Esophagus mucosa (tissue), 1 donor: ENCODE measurements around the gene LCE1D. TPM values are rescaled to one million over a fixed set of nuclear protein-coding genes. Genes with fewer than 3 reads are reported as not detected.

Source experiments
- ATAC-seq: fragments of 200-7000 bp; cut with Tn5 transposase; one replicate; pipeline ENCODE4 v1.9.1; 2020
- total RNA-seq: library from RNA; stranded (reverse); gene quantifications from one replicate; pipeline ENCODE4 v1.2.4, GENCODE V29; 2023
- donor health status: DM: yes; HTN: yes; CAD: no.

The LCE1D gene, protein sequence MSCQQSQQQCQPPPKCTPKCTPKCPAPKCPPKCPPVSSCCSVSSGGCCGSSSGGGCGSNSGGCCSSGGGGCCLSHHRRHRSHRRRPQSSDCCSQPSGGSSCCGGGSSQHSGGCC
- total RNA-seq = not detected

DNA sequence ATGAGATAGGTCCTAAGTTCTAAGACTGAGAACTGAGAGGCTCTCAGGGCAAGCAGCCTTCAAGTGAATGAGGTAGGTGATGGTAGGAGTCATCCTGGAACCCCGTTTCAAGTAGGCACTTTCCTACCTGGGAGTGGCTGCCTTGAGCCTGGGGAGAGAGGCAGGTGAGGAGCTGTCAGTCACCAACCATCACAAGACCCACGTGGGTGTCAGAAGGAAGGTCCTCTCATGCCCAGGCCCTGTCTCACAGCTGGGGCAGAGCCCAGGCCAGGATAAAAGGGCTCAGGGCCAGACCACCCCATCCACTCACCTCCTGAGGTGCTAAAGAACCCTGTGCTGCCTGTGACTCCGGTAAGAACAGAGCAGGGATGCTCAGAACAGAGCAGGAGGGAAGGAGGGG is at the start of gene LCE1D:
Gene LCE1D (plus strand): TSS at position 301 of the 400 bp plus-strand sequence. CDS start 1,074 bp downstream, outside the sequence.
- ATAC-seq = peak; percentile 20

DNA sequence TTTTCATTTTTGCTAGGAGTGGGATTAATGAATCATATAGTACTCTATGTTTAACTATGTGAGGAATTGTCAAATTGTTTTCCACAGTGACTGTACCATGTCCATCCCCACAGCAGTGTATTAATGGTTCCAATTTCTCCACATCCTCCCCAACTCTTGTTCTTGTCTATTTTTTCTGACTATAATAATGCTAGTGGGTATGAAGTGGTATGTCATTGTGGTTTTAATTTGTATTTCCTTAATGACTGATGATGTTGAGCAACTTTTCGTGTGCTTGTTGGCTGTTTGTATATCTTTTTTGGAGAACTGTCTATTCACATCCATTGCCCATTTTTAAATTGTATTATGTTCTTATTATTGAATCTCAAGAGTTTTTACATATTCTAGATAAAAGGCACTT is 48.7 kb upstream of the LCE1D start:
- ATAC-seq = no peak

DNA sequence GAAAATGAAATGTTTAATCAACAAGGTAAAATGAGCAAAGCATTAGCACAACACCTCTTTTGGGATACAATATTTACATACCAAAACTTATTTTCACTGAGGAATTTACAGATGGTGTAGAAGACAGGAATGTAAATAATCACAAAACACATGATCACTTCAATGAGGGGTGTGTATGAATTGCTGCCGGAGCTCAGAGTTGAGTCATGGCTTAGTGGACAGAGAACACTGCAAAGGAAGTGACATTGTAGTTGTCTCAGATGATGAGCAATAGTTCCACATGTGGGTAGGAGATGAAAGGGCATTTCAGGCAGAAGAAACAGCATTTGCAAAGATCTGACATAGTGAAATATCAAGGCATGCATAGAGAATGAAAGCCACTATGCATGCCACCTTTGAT is 44.3 kb upstream of the LCE1D start:
- ATAC-seq = peak; percentile 94

DNA sequence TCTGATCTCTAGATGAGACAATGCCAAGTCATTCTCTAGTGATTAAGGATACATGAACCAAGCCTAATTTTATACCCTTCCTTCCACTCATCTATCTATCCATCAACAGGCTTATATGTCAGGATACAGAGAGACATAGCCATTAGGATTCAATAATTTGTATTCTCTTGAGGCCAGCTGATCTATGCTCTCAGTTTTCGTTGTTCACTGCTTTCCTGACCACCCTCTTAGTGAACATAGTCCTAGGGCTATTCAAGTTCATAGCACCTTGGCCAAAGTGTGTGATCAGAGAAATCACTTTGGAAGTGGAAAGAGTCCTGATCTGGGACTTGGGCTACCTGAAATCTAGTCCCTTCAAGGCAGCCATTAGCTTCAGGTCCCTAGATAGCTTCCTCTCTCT is 42.9 kb upstream of the LCE1D start:
- ATAC-seq = no peak

DNA sequence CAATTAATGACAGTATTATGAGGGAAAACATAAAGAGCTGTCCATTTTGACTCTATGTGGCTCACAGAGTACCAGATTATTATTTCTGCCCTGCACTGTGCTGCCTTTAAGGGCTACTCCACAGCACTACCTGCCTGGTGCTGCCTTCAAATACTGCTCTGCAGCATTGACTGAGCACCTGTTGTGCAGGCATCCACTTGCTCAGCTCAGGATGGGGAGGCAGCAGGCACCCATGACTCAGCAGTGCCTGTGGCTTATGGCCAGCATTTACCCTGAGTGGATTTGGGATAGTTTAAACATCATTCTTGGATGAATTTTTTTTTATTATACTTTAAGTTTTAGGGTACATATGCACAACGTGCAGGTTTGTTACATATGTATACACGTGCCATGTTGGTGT is 39.6 kb upstream of the LCE1D start:
- peak; percentile 76 for ATAC-seq

DNA sequence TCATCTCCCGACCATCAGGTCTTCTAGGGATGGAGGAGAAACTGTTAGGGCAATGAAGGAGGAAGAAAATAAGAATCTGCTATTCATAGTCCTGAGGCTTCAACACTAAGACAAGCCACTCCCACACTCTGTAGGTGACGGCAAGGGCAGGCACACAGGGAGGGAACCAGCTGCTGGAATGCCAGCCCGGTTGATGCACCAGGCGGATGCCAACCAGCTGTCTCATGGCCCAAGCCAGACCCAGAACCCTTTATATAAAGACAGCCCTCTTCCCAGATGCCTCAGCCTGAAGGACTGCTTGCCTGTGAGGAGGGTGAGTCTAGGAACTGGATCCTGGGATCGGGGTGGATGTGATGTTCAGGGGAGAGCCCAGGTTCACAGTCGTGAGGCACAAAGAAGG is 38.8 kb upstream of the LCE1D start, which contains the start of gene KPRP:
Gene KPRP (plus strand): TSS at position 279 of the 400 bp plus-strand sequence. CDS start 1,564 bp downstream, outside the sequence.
- ATAC-seq = peak; percentile 77

DNA sequence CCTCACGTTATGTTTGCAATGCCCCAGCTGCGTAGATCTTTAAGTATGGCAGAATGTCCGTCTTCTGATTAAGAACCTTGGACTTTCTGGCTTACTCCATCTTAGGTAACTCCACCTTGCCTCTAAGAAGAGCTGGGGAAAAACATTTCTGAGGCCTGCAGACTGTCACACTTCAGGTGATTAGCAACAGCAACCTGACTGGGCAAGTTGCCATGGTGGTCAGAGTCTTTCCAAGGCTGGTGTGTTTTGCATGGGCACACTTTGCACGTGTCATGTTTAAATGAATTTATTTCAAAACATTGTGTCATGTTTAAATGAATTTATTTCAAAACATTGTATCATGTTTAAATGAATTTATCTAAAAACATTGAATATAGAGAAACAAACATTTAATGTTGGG is 37.9 kb upstream of the LCE1D start:
- no peak for ATAC-seq

DNA sequence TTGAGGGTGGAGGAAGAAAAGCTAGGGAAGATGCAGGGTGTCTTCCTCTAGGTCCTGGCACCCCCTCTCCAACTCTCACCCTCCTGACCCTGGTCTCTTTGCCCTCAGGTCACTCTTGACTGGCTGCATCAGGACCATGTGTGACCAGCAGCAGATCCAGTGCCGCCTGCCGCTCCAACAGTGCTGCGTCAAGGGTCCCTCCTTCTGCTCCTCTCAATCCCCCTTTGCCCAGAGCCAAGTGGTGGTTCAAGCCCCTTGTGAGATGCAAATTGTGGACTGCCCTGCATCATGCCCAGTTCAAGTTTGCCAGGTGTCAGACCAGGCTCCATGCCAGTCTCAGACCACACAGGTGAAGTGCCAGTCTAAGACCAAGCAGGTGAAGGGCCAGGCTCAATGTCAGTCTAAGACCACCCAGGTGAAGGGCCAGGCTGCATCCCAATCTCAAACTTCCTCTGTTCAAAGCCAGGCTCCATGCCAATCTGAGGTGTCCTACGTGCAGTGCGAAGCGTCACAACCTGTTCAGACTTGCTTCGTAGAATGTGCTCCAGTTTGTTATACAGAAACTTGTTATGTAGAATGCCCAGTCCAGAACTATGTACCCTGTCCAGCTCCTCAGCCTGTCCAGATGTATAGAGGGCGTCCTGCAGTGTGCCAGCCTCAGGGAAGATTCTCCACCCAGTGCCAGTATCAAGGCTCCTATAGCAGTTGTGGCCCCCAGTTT is 36.9 kb upstream of the LCE1D start:
- peak; percentile 73 for ATAC-seq

DNA sequence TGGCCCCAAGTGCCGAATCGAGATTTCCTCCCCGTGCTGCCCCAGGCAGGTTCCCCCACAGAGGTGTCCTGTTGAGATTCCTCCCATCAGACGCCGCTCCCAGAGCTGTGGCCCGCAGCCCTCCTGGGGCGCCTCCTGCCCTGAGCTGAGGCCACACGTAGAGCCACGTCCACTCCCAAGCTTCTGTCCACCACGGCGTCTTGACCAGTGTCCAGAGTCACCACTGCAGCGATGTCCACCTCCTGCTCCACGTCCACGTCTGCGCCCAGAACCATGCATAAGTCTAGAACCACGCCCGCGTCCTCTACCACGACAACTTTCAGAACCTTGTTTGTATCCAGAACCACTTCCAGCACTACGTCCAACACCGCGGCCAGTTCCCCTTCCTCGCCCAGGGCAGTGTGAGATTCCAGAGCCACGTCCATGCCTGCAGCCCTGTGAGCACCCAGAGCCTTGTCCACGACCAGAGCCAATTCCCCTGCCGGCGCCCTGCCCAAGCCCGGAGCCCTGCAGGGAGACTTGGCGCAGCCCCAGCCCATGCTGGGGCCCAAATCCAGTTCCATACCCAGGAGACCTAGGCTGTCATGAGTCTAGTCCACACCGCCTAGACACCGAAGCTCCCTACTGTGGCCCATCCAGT is 35.9 kb upstream of the LCE1D start:
- ATAC-seq = no peak

DNA sequence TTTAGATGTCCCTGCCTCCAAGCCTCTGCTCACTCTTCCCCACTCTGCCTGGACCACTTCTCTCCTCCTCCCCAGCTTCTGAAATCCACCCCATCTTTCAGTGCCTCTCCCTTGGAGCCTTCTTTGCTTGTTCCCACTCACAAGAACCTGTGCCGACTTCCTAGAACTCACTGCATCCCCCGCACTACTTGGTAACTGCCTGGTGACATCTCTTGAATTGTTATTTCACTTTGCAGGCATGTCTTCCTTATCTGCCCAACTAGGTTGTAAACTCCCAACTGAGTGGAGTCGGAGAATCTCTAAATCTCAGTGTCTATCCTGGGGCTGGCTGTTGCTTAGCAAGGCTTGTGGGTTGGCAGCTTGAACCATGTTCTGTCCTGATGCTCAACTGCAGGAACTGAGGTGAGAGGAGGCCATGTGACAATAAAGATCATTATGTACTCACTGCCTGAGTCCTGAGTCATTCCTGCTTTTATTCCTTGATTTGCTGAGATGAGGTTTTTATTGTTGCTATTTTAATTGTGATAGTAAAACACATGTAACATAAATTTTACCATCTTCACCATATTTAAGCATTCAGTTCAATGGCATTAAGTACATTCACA is 34.8 kb upstream of the LCE1D start:
- ATAC-seq = peak; percentile 33

DNA sequence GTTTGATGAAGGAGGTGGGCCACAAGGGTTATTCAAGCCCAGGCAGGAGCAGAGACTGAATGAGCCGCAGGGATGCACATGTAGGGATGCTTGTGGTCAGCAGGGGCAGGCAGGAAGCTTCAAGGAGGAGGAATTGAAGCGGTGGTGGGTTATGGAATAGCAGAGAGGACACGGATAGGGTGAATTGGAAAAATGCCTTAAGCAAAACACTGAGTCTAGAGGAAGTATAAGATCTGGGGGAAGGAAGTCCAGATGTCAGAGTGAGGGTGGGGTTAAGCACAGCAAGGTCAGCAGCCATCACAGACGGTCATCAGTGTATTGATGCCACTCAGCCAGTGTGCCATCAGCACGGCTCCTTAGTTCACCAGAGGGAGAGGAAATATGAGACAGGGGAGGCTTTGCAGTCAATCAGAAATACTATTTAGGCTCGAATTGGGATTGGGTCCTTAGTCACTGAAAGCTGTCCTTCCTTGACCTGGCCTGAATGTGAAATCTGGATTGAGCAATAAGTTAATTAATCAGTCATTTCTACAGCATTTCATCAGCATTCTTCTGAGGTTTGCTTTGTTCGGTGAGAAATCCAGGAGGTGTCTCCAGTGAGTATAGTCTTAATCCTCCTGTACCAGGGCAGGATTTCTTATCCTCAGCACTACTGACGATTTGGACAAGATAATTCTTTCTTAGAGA is 27.5 kb upstream of the LCE1D start:
- peak; percentile 79 for ATAC-seq

DNA sequence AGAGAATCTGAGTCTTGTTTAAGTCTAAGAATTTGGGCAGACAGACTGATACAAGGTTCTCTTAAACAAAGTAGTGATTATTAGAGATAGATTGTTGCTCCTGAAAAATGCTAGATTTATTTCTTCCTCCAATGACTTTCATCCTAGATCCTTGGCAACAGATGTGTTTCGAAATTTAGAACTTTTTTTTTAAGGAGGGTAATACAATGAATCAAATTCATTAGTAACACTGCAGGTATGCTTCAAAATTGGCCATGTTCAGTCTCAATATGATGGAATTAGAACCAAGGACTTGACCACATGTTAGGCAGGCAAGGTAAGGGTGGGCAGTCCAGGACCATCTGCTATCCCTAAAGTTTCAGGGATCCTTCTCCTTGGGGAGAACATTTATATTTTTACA is 26.1 kb upstream of the LCE1D start:
- ATAC-seq = no peak

DNA sequence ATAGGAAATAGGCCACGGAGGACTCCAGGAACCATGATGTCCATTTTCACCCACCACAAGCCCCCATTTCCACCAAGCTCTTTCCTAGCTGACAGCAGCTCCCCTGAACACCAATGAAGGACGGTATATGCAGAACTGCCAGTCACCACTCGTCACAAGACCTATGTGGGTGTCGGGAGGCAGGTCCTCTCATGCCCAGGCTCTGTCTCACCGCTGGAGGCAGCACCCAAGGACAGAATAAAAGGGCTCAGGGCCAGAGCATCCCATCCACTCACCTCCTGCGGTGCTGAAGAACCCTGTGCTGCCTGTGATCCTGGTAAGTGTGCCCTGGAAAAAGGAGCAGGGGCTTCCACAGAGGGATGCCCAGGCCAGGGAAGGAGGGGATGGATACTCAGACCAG is 21.6 kb upstream of the LCE1D start, which contains the start of gene LCE1F:
Gene LCE1F (plus strand): TSS at position 266 of the 400 bp plus-strand sequence. CDS start 1,232 bp downstream, outside the sequence.
- peak; percentile 74 for ATAC-seq

DNA sequence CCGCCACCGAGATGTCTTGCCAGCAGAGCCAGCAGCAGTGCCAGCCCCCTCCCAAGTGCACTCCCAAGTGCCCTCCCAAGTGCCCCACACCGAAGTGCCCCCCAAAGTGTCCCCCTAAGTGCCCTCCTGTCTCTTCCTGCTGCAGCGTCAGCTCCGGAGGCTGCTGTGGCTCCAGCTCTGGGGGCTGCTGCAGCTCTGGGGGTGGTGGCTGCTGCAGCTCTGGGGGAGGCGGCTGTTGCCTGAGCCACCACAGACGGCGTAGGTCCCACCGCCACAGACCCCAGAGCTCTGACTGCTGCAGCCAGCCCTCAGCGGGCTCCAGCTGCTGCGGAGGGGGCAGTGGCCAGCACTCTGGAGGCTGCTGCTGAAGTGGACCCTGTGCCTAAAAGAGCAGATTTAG is 20.2 kb upstream of the LCE1D start:
- ATAC-seq = no peak

DNA sequence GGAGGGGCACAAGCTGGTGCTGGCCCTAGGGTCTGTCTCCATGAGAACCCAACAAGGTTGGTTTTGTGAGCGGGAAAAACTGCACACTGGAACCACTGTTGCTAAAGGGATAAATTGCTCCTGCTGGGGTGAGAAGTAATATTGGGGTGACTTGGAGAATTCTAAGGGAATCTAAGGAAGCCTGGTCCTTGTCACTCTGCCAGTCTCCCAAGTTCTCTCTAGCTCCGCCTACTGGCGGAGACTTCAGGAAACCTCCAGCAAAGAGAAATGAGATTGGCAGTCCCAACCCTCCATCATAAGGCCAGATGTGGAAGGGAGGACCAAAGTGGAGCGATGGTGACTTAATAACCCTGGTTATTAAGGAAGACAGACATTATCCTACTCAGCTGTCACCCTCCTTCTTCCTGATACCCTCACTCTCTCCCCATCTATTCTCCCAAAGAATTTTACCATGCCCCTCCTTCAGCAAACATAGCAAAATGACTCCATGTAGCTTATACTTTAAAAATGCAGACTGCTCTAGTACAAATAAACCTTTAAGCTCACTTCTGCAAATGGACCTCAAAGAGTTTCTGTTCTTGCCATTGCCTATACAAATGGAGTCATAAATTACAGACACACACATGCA is 18.9 kb upstream of the LCE1D start:
- ATAC-seq = no peak

DNA sequence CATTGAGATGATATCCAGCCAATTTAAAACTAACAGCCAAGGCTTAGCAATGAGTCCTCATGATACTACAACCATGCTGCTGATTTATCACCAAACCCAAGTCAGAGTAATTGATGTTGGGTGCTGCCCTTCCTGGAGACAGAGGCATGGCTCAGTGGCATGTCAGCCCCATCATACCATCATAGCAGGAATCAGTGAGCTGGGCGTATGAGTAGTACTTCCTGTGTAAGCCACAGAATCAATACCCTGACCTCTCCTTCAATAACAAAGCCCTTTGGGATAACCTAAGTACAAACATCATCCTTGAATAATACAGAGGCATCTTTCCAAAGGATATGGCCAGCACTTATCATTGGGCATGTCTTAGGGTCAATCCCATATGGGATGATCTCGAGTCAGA is 13.4 kb upstream of the LCE1D start:
- ATAC-seq = no peak

DNA sequence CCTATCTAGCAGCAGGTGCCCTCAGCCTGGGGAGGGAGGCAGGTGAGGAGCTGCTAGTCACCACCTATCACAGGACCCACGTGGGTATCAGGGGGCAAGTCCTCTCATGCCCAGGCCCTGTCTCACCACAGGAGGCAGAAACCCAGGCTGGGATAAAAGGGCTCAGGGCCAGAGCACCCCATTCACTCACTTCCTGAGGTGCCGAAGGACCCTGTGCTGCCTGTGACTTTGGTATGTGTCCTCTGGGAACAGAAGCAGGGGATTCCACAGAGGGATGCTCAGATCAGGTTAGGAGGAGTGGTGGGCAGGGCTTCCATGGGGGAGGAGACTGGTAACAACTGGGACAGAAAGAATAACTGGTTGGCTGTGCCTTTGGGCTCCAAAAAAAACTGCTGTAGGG is 10.4 kb upstream of the LCE1D start, which contains the start of gene LCE1E:
Gene LCE1E (plus strand): TSS at position 181 of the 400 bp plus-strand sequence. CDS start 1,043 bp downstream, outside the sequence.
- peak; percentile 94 for ATAC-seq

DNA sequence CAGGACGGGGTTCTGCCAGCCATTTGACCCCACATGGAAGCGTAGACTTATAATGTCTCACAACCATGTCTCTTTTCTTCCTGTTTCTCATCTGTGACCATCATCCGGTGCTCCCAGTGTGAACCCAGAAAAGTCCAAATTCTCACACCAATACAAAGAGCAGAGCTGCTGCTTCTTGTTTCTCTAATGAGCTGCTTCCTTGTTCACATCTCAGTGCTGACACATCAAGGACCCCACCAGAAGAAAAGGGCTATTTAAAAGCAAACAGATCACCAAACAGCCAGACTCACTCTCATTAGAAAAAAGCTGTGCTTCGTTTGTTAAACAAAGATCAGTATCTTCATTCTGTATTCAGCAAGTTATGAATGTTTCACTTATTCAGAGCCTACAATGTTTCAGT is 835 bp upstream of the LCE1D start:
- no peak for ATAC-seq

DNA sequence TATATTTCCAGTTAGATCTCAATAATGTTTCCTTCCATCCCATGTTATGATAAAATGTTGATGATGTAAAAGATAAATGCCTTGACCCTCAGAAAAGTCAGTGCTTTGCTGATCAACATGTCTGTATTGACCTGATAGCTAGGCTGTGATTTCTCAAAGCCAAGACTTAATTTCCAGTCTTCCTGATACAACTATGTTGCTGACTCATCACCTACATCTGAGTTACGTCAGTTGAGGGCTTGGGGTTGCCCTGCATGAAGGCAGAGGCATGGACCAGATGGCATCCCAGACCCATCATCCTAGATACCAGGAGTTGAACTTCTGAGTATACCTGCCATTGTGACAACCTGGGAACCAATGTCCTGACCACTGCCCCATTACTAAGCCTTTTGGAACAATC is 4.8 kb downstream of the LCE1D start:
- ATAC-seq = no peak

DNA sequence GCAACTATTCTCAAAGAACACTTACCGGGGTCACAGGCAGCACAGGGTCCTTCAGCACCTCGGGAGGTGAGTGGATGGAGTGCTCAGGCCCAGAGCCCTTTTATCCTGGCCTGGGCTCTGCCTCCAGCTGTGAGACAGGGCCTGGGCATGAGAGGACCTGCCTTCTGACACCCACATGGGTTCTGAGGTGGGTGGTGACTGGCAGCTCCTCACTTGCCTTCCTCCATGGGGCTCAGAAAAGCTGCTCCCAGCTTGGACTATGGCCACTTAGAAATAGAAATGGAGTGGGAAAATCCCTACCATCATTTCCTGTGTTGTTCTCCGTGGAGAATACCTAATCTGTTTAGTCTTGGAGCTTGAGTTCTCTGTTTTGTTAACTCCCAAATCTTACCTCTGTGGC is 10.1 kb downstream of the LCE1D start, which contains the start of gene LCE1C:
Gene LCE1C (minus strand): TSS at position 76 of the 400 bp plus-strand sequence. CDS start 1,173 bp downstream, outside the sequence.
- ATAC-seq = peak; percentile 73

DNA sequence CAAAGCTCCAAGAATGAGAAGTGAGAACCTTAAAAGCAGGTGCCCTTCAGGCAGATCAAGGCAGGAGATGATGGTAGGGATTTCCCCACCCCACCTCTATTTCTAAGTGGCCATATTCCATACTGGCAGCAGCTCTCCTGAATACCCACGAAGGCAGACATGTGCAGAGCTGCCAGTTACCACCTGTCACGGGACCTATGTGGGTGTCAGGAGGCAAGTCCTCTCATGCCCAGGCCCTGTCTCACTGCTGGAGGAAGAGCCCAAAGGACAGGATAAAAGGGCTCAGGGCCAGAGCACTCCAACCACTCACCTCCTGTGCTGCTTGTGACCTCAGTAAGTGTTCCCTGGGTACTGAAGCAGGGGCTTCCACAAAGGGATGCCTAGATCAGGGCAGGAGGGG is 14.5 kb downstream of the LCE1D start:
- peak; percentile 87 for ATAC-seq

DNA sequence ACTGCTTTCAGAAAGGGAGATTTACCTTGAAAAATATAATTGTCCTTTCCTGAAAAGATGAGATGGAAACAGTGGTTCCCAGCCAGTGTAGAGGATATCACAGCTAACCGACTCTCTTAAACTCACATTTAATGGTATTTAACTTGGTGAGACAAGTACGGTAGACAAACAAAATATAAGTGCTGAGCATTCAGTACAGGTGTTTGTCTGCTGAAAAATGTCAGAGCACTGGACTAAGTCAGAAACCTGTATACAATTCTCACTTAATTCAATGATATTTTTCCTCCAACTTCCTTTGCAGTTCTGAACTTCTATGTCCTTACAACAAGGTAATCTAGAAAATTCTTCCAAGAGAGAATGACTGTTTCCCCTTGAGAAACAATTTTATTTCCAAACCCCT is 15.2 kb downstream of the LCE1D start, which contains the start of gene LCE1B:
Gene LCE1B (plus strand): TSS at position 301 of the 400 bp plus-strand sequence. CDS start 476 bp downstream, outside the sequence.
- no peak for ATAC-seq
